ENCODE results near the gene MED13L.

GRCh38 chr12:116257826-116258225 lies 19.7 kb downstream of the MED13L start:
- TF ChIP-seq POLR2A (IDR thresholded peaks at IDR 0.05) (no peak), CTCF (IDR thresholded peaks at IDR 0.05) (no peak), POLR2AphosphoS5 (IDR thresholded peaks at IDR 0.05) (no peak)
